DOHH2 (cell line): ENCODE results near the gene HSH2D.

Experiments used
- H3F3A ChIP-seq: fragments of 200-600 bp; sonication (generic), shearing (Covaris generic); 2 replicates; pipeline ENCODE4 v1.6.0; 2016; ENCODE audit warnings: antibody characterized with exemption, mild to moderate bottlenecking; ENCODE audit not compliant: control insufficient read depth, insufficient read depth
- H3K27ac ChIP-seq: fragments of 200-600 bp; sonication (generic); 2 replicates; pipeline ENCODE4 v1.5.1; 2014; ENCODE audit warnings: low read depth, mild to moderate bottlenecking, low read length, moderate library complexity
- H3K27me3 ChIP-seq: fragments of 200-600 bp; sonication (generic); 2 replicates; pipeline ENCODE4 v1.6.1; 2014; ENCODE audit warnings: mild to moderate bottlenecking, low read length, mixed read lengths; ENCODE audit not compliant: control insufficient read depth
- H3K36me3 ChIP-seq: fragments of 200-600 bp; sonication (generic); 2 replicates; pipeline ENCODE4 v1.6.1; 2014; ENCODE audit warnings: mild to moderate bottlenecking, low read length, moderate library complexity, mixed read lengths; ENCODE audit not compliant: control insufficient read depth
- H3K4me1 ChIP-seq: fragments of 200-600 bp; sonication (generic); 2 replicates; pipeline ENCODE4 v1.6.1; 2014; ENCODE audit warnings: mild to moderate bottlenecking, low read length, mixed read lengths; ENCODE audit not compliant: control insufficient read depth
- H3K4me2 ChIP-seq: fragments of 200-600 bp; sonication (generic); 2 replicates; pipeline ENCODE4 v1.6.0; 2014; ENCODE audit warnings: mild to moderate bottlenecking, low read length, moderate library complexity
- H3K4me3 ChIP-seq: fragments of 200-600 bp; sonication (generic); 2 replicates; pipeline ENCODE4 v1.5.1; 2014; ENCODE audit warnings: mild to moderate bottlenecking, low read length, mixed read lengths
- H3K79me2 ChIP-seq: fragments of 200-600 bp; sonication (generic); 2 replicates; pipeline ENCODE4 v1.6.1; 2014; ENCODE audit warnings: mild to moderate bottlenecking, low read length, mixed read lengths; ENCODE audit not compliant: control insufficient read depth
- H3K9me2 ChIP-seq: fragments of 200-600 bp; sonication (generic); replicated peaks from 2 replicates; pipeline ENCODE4 v1.6.1; 2014; ENCODE audit warnings: mild to moderate bottlenecking, low read length, mixed read lengths; ENCODE audit not compliant: control insufficient read depth
- H3K9me3 ChIP-seq: fragments of 200-600 bp; sonication (generic); 2 replicates; pipeline ENCODE4 v1.6.1; 2014; ENCODE audit warnings: antibody characterized with exemption, low read length, mixed read lengths; ENCODE audit not compliant: control insufficient read depth, insufficient read depth
- H4K20me1 ChIP-seq: fragments of 200-600 bp; sonication (generic); 2 replicates; pipeline ENCODE4 v1.6.0; 2014; ENCODE audit warnings: low read depth, mild to moderate bottlenecking, antibody characterized with exemption, low read length, moderate library complexity; ENCODE audit not compliant: control insufficient read depth, insufficient read depth
- EZH2phosphoT487 ChIP-seq: fragments of 200-600 bp; sonication (generic); IDR thresholded peaks from 2 replicates; pipeline ENCODE4 v1.6.1; 2017; ENCODE audit warnings: borderline replicate concordance, mild to moderate bottlenecking, antibody characterized with exemption, low read length, moderate library complexity, mixed read lengths
- TF ChIP-seq, protein P1 (sequence below): fragments of 200-600 bp; sonication (generic); IDR thresholded peaks from one replicate; pipeline ENCODE4 v1.5.1; 2014; ENCODE audit warnings: antibody characterized with exemption, mild to moderate bottlenecking, low read depth, low read length; ENCODE audit not compliant: poor library complexity, severe bottlenecking

The HSH2D gene

GRCh38 chr19:16202320-16203255 is 59.1 kb downstream of the HSH2D start:
- Histone ChIP-seq H3K36me3 (peaks cover 51% of the 10 kb centered on the region), H3K27me3 (no peaks in the 10 kb centered on the region), H3K9me3 (no peaks in the 10 kb centered on the region), H3F3A (no peaks in the 10 kb centered on the region), H3K79me2 (peaks cover 47% of the 10 kb centered on the region), H3K4me2 (no peak overlapping the region), H3K9me2 (no peaks in the 10 kb centered on the region), H3K4me3 (no peak overlapping the region), H3K27ac (no peak overlapping the region), H3K4me1 (peaks cover 10% of the 10 kb centered on the region), H4K20me1 (peaks cover 5% of the 10 kb centered on the region; the same call in 1 of the 2 replicates)
- TF ChIP-seq EZH2phosphoT487: no peak
- TF ChIP-seq, protein P1, sequence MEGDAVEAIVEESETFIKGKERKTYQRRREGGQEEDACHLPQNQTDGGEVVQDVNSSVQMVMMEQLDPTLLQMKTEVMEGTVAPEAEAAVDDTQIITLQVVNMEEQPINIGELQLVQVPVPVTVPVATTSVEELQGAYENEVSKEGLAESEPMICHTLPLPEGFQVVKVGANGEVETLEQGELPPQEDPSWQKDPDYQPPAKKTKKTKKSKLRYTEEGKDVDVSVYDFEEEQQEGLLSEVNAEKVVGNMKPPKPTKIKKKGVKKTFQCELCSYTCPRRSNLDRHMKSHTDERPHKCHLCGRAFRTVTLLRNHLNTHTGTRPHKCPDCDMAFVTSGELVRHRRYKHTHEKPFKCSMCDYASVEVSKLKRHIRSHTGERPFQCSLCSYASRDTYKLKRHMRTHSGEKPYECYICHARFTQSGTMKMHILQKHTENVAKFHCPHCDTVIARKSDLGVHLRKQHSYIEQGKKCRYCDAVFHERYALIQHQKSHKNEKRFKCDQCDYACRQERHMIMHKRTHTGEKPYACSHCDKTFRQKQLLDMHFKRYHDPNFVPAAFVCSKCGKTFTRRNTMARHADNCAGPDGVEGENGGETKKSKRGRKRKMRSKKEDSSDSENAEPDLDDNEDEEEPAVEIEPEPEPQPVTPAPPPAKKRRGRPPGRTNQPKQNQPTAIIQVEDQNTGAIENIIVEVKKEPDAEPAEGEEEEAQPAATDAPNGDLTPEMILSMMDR: no peak

DNA sequence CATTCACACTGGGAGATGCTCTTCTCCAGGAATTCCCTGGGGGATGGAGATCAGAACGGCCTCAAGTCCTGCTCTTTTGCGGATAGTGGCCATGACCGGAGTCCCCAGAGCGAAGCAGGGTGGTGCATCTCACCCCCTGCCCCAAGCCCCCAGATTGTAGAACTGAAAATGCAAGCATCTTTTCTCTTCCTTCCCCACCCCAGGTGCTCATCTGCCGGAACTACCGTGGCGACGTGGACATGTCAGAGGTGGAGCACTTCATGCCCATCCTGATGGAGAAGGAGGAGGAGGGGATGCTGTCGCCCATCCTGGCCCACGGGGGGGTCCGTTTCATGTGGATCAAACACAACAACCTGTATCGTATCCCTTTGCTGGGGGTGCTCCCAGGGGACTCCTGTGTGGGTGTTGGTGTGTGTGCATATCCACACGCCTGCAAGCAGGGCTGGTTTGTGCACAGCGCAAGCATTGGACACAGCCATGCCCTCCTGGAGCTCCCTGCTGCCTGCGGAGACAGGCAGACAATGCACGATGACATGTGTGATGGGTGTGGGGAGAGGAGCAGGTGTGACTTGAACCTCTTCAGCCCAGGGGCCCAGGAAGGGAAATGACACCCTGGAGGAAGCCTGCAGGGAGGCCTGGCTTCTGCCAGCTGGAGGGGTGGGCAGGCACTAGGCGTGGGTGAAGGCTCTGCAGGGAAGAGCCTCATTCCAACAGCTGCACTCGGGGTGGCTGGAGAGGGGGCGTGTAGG is 59.9 kb downstream of the HSH2D start:
- H3K27ac ChIP-seq: no peak overlapping the region
- peaks cover 59% of the 10 kb centered on the region for H3K36me3 ChIP-seq
- no peaks in the 10 kb centered on the region for H3K9me3 ChIP-seq
- no peak overlapping the region for H3K4me3 ChIP-seq
- no peaks in the 10 kb centered on the region for H3K27me3 ChIP-seq
- H3K4me2 ChIP-seq: no peak overlapping the region
- H3K4me1 ChIP-seq: peaks cover 9% of the 10 kb centered on the region
- H3K79me2 ChIP-seq: peaks cover 40% of the 10 kb centered on the region
- H3F3A ChIP-seq: no peaks in the 10 kb centered on the region
- H3K9me2 ChIP-seq: no peaks in the 10 kb centered on the region
- H4K20me1 ChIP-seq: peaks cover 4% of the 10 kb centered on the region; the same call in 1 of the 2 replicates
- no peak for TF ChIP-seq EZH2phosphoT487
- TF ChIP-seq, protein P1: no peak

DNA sequence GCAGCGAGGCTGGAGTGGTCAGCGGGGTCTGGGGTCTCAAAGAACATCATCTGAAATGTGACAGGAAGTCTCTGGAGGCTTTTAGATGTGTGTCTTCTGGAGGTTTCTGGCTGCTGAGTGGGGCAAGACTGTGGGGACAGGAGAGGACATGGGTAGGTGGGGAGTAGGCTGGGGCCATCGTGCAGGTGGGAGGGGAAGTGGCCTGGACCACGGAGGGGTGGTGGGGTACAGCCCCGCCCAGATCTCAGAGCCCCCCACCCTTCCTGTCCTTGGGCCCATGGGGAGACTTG is 60.5 kb downstream of the HSH2D start:
- TF ChIP-seq, protein P1: no peak
- TF ChIP-seq EZH2phosphoT487: no peak
- peaks cover 35% of the 10 kb centered on the region for H3K79me2 ChIP-seq
- no peaks in the 10 kb centered on the region for H3K9me2 ChIP-seq

More for the DNA sequence above, 60.5 kb downstream of the HSH2D start:
- Histone ChIP-seq H4K20me1 (no peaks in the 10 kb centered on the region), H3K27me3 (no peaks in the 10 kb centered on the region), H3K4me1 (peaks cover 3% of the 10 kb centered on the region), H3K27ac (no peak overlapping the region), H3F3A (no peaks in the 10 kb centered on the region), H3K36me3 (peaks cover 64% of the 10 kb centered on the region), H3K9me3 (no peaks in the 10 kb centered on the region), H3K4me3 (no peak overlapping the region), H3K4me2 (no peak overlapping the region)
